CD4-positive, alpha-beta T cell (primary cell): ENCODE data around the gene CNRIP1. TPM values are rescaled to one million over a fixed set of nuclear protein-coding genes. Genes with fewer than 3 reads are reported as not detected.

Experiments
- ATAC-seq: fragments of 200-7000 bp; cut with Tn5 transposase; one replicate; pipeline ENCODE4 v1.10.0; 2022; ENCODE audit warnings: mild to moderate bottlenecking; ENCODE audit not compliant: poor library complexity
- CTCF ChIA-PET: fragments of 350-600 bp; sonication (Branson Sonifier 250); formaldehyde crosslinking; loops from one replicate; lab custom pipeline; 2021; ENCODE audit warnings: antibody characterized with exemption, inconsistent platforms; lab: Charles Lee
- POLR2A ChIA-PET: fragments of 350-600 bp; sonication (Branson Sonifier 250); formaldehyde crosslinking; loops from one replicate; lab custom pipeline; 2021; ENCODE audit warnings: antibody characterized with exemption, inconsistent platforms; lab: Charles Lee
- DNase-seq, 14 experiments: peaks; one replicate each; pipeline ENCODE4 v3.0.0-alpha.2; 2013 to 2020; ENCODE audit warnings: mixed read lengths in 2 of 14
- H3K27ac ChIP-seq, 2 donors: one replicate each; pipeline versions ENCODE4 v1.5.1 to v1.7.0; 2013; ENCODE audit warnings: low read length in 2 of 2, low read depth in 1 of 2, mild to moderate bottlenecking in 1 of 2
- H3K27me3 ChIP-seq, 2 experiments: 1 replicate in 1 of 2; 2 replicates in 1 of 2; pipeline versions ENCODE4 v1.6.1 to v1.7.0; 2013; ENCODE audit warnings: low read length in 2 of 2, control low read depth in 1 of 2, mild to moderate bottlenecking in 1 of 2, moderate library complexity in 1 of 2; ENCODE audit not compliant: insufficient read depth in 2 of 2, control insufficient read depth in 1 of 2
- H3K36me3 ChIP-seq: one replicate; pipeline ENCODE4 v1.6.1; 2013; ENCODE audit warnings: low read length, control low read depth; ENCODE audit not compliant: insufficient read depth
- H3K4me1 ChIP-seq: one replicate; pipeline ENCODE4 v1.6.1; 2013; ENCODE audit warnings: low read length, control low read depth; ENCODE audit not compliant: insufficient read depth
- H3K4me3 ChIP-seq: one replicate; pipeline ENCODE4 v1.5.1; 2013; ENCODE audit warnings: mild to moderate bottlenecking, low read length, moderate library complexity
- H3K9me3 ChIP-seq, 2 experiments: 1 replicate in 1 of 2; 2 replicates in 1 of 2; pipeline versions ENCODE4 v1.6.1 to v1.7.0; 2013; ENCODE audit warnings: low read length in 2 of 2, mild to moderate bottlenecking in 2 of 2, control low read depth in 1 of 2, moderate library complexity in 1 of 2; ENCODE audit not compliant: control insufficient read depth in 1 of 2, insufficient read depth in 1 of 2
- H3K27ac Mint-ChIP-seq: one replicate; pipeline ENCODE4 v1.8.0; 2020; ENCODE audit warnings: mixed read lengths
- H3K27me3 Mint-ChIP-seq: one replicate; pipeline ENCODE4 v1.8.0; 2021; ENCODE audit warnings: mixed read lengths
- H3K36me3 Mint-ChIP-seq: one replicate; pipeline ENCODE4 v1.8.0; 2021; ENCODE audit warnings: low read depth, mixed read lengths
- H3K4me1 Mint-ChIP-seq: one replicate; pipeline ENCODE4 v1.8.0; 2021; ENCODE audit warnings: low read depth, mixed read lengths
- H3K4me3 Mint-ChIP-seq: one replicate; pipeline ENCODE4 v1.8.0; 2020; ENCODE audit warnings: mild to moderate bottlenecking, mixed read lengths
- H3K9me3 Mint-ChIP-seq: one replicate; pipeline ENCODE4 v1.8.0; 2020; ENCODE audit warnings: mixed read lengths
- CTCF ChIP-seq: fragments of 200-600 bp; IDR thresholded peaks from one replicate; pipeline ENCODE4 v1.8.0; 2022; ENCODE audit warnings: antibody characterized with exemption, mild to moderate bottlenecking
- intact Hi-C, 2 experiments: fragments of 100-400 bp; cut with DNase I in 1 of 2; cut with micrococcal nuclease in 1 of 2; formaldehyde crosslinking; loops; one replicate each; pipeline versions ENCODE4 v1.15.1 to v1.9.0; 2023 to 2025; cut with DNase I, micrococcal nuclease
- total RNA-seq, 174 experiments: library from RNA in 2 of 174; stranded (reverse) in 2 of 174; gene quantifications; one replicate each; pipeline ENCODE4 v1.2.3 and lab custom pipeline; 2021 to 2026

CNRIP1 gene
- total RNA-seq, 2 experiments from 2014 or later = not detected

GRCh38 chr2:68367953-68368653, 48.4 kb upstream of the CNRIP1 start:
- POLR2A ChIA-PET = no interaction called here
- no peaks in the 10 kb centered on the region for H3K36me3 Mint-ChIP-seq
- H3K9me3 ChIP-seq = peaks cover 0 to 5% of the 10 kb centered on the region in 2 experiments
- H3K27ac Mint-ChIP-seq = no peak overlapping the region
- no peaks in the 10 kb centered on the region for H3K9me3 Mint-ChIP-seq
- peaks cover 19% of the 10 kb centered on the region for H3K4me1 ChIP-seq
- H3K4me3 Mint-ChIP-seq = no peak overlapping the region
- no peak overlapping the region for H3K27ac ChIP-seq
- H3K36me3 ChIP-seq = no peaks in the 10 kb centered on the region
- H3K27me3 Mint-ChIP-seq = peaks cover 13% of the 10 kb centered on the region
- H3K4me3 ChIP-seq = peak overlapping the region; percentile 53
- peaks cover under 1% of the 10 kb centered on the region for H3K4me1 Mint-ChIP-seq
- no peak for TF ChIP-seq CTCF
- intact Hi-C loops = no loop called here
- DNase-seq (peak in 1 of 14 experiments; percentile 36), ATAC-seq (no peak)
- no peaks in the 10 kb centered on the region for H3K27me3 ChIP-seq
- CTCF ChIA-PET = no interaction called here

- Mint-ChIP-seq H3K36me3 (no peaks in the 10 kb centered on the region), H3K27me3 (peaks cover 20% of the 10 kb centered on the region), H3K4me3 (peak overlapping the region; percentile 13), H3K27ac (no peak overlapping the region), H3K9me3 (no peaks in the 10 kb centered on the region), H3K4me1 (peaks cover 14% of the 10 kb centered on the region)
- no peak for TF ChIP-seq CTCF
- intact Hi-C loops = no loop called here
- H3K4me1 ChIP-seq = peaks cover 15% of the 10 kb centered on the region
- DNase-seq = peak in 3 of 14 experiments; percentile 56 to 62 (median 57)
- H3K27ac ChIP-seq = peak overlapping the region in 1 of 2 donors; percentile 32
- CTCF ChIA-PET = interaction anchor here (1.0 kb wide), 1 partner anchor 75 kb away, joined by 3 read pairs; no protein-coding TSS in a partner anchor
- H3K4me3 ChIP-seq = peak overlapping the region; percentile 53
- H3K36me3 ChIP-seq = no peaks in the 10 kb centered on the region
- peaks cover 0 to 5% of the 10 kb centered on the region in 2 experiments for H3K9me3 ChIP-seq
- H3K27me3 ChIP-seq = no peaks in the 10 kb centered on the region
- no peak for ATAC-seq
- POLR2A ChIA-PET = no interaction called here
Observed at GRCh38 chr2:68366083-68366560, 46.4 kb upstream of the CNRIP1 start.

- H3K27ac Mint-ChIP-seq = no peak within 1 kb of the TSS
- Histone ChIP-seq H3K4me1 (peaks cover 8% of the 10 kb centered on the region), H3K9me3 (peaks cover 0 to 5% of the 10 kb centered on the region in 2 experiments), H3K27ac (peak within 1 kb of the TSS in 1 of 2 donors; percentile 32), H3K4me3 (peak within 1 kb of the TSS; percentile 53), H3K27me3 (no peaks in the 10 kb centered on the region), H3K36me3 (no peaks in the 10 kb centered on the region)
- peak within 1 kb of the TSS; percentile 0 for H3K4me3 Mint-ChIP-seq
- no peaks in the 10 kb centered on the region for H3K36me3 Mint-ChIP-seq
- TF ChIP-seq CTCF = no peak
- ChIA-PET CTCF (no interaction called here), POLR2A (no interaction called here)
- peak in 3 of 14 experiments; percentile 64 to 71 (median 65) for DNase-seq
- no peak for ATAC-seq
- H3K27me3 Mint-ChIP-seq = peaks cover 20% of the 10 kb centered on the region
- intact Hi-C loops = no loop called here
- H3K4me1 Mint-ChIP-seq = peaks cover 14% of the 10 kb centered on the region
- no peaks in the 10 kb centered on the region for H3K9me3 Mint-ChIP-seq
Observed at GRCh38 chr2:68365087-68365486, 45.3 kb upstream of the CNRIP1 start, which contains the start of gene PLEK. Gene PLEK, plus strand, starts transcription at chr2:68365282. Its CDS starts 70 bp downstream, at chr2:68365352.
